Loucy (cell line): Measurements from ENCODE around the gene ROBO1.

Experiments
- H2AFZ ChIP-seq: fragments of 200-600 bp; sonication (generic); 2 replicates; pipeline ENCODE4 v1.6.0; 2016; ENCODE audit warnings: antibody characterized with exemption, mild to moderate bottlenecking, low read length, moderate library complexity
- H3F3A ChIP-seq: fragments of 200-600 bp; 2 replicates; pipeline ENCODE4 v1.6.0; 2016; ENCODE audit warnings: antibody characterized with exemption, low read depth, mild to moderate bottlenecking
- H3K27me3 ChIP-seq: fragments of 200-600 bp; sonication (generic); 2 replicates; pipeline ENCODE4 v1.6.1; 2014; ENCODE audit warnings: low read length, mild to moderate bottlenecking; ENCODE audit not compliant: insufficient read depth, poor library complexity, severe bottlenecking
- H3K36me3 ChIP-seq: fragments of 200-600 bp; sonication (generic); 2 replicates; pipeline ENCODE4 v1.6.1; 2016; ENCODE audit warnings: low read length; ENCODE audit not compliant: insufficient read depth
- H3K4me1 ChIP-seq: fragments of 200-600 bp; sonication (generic); 2 replicates; pipeline ENCODE4 v1.5.1; 2014; ENCODE audit warnings: low read length, mild to moderate bottlenecking; ENCODE audit not compliant: insufficient read depth, poor library complexity, severe bottlenecking
- H3K4me2 ChIP-seq: fragments of 200-600 bp; sonication (generic); 2 replicates; pipeline ENCODE4 v1.6.0; 2014; ENCODE audit warnings: antibody characterized with exemption, low read length, low read depth, mild to moderate bottlenecking; ENCODE audit not compliant: poor library complexity, severe bottlenecking
- H3K4me3 ChIP-seq: fragments of 200-600 bp; sonication (generic); 2 replicates; pipeline ENCODE4 v1.5.1; 2014; ENCODE audit warnings: low read length, mild to moderate bottlenecking, mixed read lengths; ENCODE audit not compliant: poor library complexity, severe bottlenecking
- H3K79me2 ChIP-seq: fragments of 200-600 bp; sonication (generic); 2 replicates; pipeline ENCODE4 v1.6.1; 2014; ENCODE audit warnings: low read length; ENCODE audit not compliant: insufficient read depth
- H3K9ac ChIP-seq: fragments of 200-600 bp; sonication (generic); 2 replicates; pipeline ENCODE4 v1.6.0; 2014; ENCODE audit warnings: mild to moderate bottlenecking, low read depth, low read length, moderate library complexity; ENCODE audit not compliant: poor library complexity, severe bottlenecking
- H3K9me2 ChIP-seq: fragments of 200-600 bp; sonication (generic); replicated peaks from 2 replicates; pipeline ENCODE4 v1.6.1; 2016; ENCODE audit warnings: low read depth, low read length, mixed read lengths
- H3K9me3 ChIP-seq: fragments of 200-600 bp; sonication (generic); 2 replicates; pipeline ENCODE4 v1.6.1; 2014; ENCODE audit warnings: mild to moderate bottlenecking, antibody characterized with exemption, low read length, low read depth; ENCODE audit not compliant: insufficient read depth
- H4K20me1 ChIP-seq: fragments of 200-600 bp; sonication (generic); 2 replicates; pipeline ENCODE4 v1.6.0; 2014; ENCODE audit warnings: antibody characterized with exemption, low read length, mild to moderate bottlenecking; ENCODE audit not compliant: insufficient read depth, poor library complexity, severe bottlenecking
- CTCF ChIP-seq: fragments of 200-600 bp; sonication (generic); conservative IDR thresholded peaks from 2 replicates; pipeline ENCODE4 v1.5.1; 2014; ENCODE audit warnings: mild to moderate bottlenecking, antibody characterized with exemption, low read length
- EZH2phosphoT487 ChIP-seq: fragments of 200-600 bp; IDR thresholded peaks from 2 replicates; pipeline ENCODE4 v1.6.1; 2018; ENCODE audit warnings: antibody characterized with exemption, mild to moderate bottlenecking, moderate library complexity, borderline replicate concordance

ROBO1 gene

GRCh38 chr3:78788839-78789238, 979.0 kb downstream of the ROBO1 start:
- H3K79me2 ChIP-seq = no peaks in the 10 kb centered on the region
- H3K27me3 ChIP-seq = no peaks in the 10 kb centered on the region
- no peaks in the 10 kb centered on the region for H4K20me1 ChIP-seq
- no peak overlapping the region for H3K4me2 ChIP-seq
- H3K4me3 ChIP-seq = no peak overlapping the region
- H3F3A ChIP-seq = no peaks in the 10 kb centered on the region
- no peak overlapping the region for H2AFZ ChIP-seq
- H3K9me2 ChIP-seq = no peaks in the 10 kb centered on the region
- no peak overlapping the region for H3K9ac ChIP-seq
- TF ChIP-seq EZH2phosphoT487 (no peak), CTCF (no peak)
- no peaks in the 10 kb centered on the region for H3K4me1 ChIP-seq
- no peaks in the 10 kb centered on the region for H3K9me3 ChIP-seq
- H3K36me3 ChIP-seq = no peaks in the 10 kb centered on the region

GRCh38 chr3:78785004-78785403, 982.8 kb downstream of the ROBO1 start:
- Histone ChIP-seq H3K9me2 (no peaks in the 10 kb centered on the region), H3K9me3 (no peaks in the 10 kb centered on the region), H3K9ac (no peak overlapping the region), H3K4me3 (no peak overlapping the region), H3K27me3 (no peaks in the 10 kb centered on the region), H3K4me1 (no peaks in the 10 kb centered on the region), H2AFZ (no peak overlapping the region), H3K4me2 (no peak overlapping the region), H4K20me1 (no peaks in the 10 kb centered on the region), H3K79me2 (no peaks in the 10 kb centered on the region), H3F3A (no peaks in the 10 kb centered on the region), H3K36me3 (no peaks in the 10 kb centered on the region)
- no peak for TF ChIP-seq CTCF

- H3K27me3 ChIP-seq = no peaks in the 10 kb centered on the region
- no peak overlapping the region for H3K4me3 ChIP-seq
- no peaks in the 10 kb centered on the region for H3K79me2 ChIP-seq
- H3K9me3 ChIP-seq = no peaks in the 10 kb centered on the region
- H3K4me1 ChIP-seq = no peaks in the 10 kb centered on the region
- no peaks in the 10 kb centered on the region for H3K36me3 ChIP-seq
- no peaks in the 10 kb centered on the region for H3K9me2 ChIP-seq
- no peaks in the 10 kb centered on the region for H3F3A ChIP-seq
- H3K4me2 ChIP-seq = no peak overlapping the region
- no peaks in the 10 kb centered on the region for H4K20me1 ChIP-seq
- no peak overlapping the region for H3K9ac ChIP-seq
- TF ChIP-seq CTCF = no peak
- no peak for TF ChIP-seq EZH2phosphoT487
- no peak overlapping the region for H2AFZ ChIP-seq
Observed at GRCh38 chr3:78781351-78781750, 986.4 kb downstream of the ROBO1 start.
